Middle frontal gyrus (tissue), 1 donor: ENCODE data around the gene ITPR1.

Experiments
- DNase-seq: peaks from one replicate; pipeline ENCODE4 v3.0.0-alpha.2; 2015; ENCODE audit warnings: low spot score; ENCODE audit errors: extremely low spot score

ITPR1 gene

DNA sequence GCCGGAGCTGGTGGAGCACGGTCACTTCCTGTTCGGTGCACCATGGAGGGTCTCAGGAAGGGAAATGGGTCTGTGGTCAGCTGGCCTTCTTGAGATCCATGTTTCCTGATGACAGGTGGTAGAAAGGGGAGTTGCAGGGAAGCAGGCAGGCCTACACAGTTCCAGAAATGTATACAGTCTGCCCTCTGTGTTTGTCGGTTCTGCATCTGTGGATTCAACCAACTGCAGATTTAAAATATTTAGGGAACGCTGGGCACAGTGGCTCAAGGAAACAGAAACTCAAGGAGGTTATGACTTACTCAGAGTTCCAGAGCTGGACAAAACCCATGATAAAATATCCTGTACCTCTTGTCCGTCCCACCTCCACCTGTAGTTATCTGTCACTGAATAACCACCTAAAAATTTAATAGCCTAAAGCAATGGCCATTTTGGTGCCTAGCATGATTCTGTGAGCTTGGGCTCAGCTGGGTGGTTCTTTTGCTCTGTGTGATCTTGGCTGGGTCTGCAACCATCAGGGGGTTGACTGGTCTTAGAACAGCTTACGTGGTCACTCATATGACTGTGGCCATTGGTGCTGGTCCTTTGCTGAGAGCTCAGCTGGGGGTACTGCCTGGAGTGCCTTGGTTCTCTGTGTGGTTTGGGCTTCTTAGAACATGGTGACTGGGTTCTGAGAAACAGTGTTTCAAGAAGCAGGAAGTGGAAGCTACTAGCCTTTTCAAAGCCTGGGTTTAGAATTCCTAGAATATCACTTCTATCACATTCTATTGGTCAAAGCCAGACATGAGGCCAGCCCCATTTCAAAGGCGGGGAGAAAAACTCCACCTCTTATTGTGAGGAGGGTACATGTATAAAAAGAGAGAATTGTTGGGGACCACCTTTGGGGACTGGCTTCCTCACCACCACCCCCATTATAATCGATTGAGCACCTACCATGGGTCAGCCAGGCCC is 246.4 kb downstream of the ITPR1 start:
- DNase-seq = no peak

DNA sequence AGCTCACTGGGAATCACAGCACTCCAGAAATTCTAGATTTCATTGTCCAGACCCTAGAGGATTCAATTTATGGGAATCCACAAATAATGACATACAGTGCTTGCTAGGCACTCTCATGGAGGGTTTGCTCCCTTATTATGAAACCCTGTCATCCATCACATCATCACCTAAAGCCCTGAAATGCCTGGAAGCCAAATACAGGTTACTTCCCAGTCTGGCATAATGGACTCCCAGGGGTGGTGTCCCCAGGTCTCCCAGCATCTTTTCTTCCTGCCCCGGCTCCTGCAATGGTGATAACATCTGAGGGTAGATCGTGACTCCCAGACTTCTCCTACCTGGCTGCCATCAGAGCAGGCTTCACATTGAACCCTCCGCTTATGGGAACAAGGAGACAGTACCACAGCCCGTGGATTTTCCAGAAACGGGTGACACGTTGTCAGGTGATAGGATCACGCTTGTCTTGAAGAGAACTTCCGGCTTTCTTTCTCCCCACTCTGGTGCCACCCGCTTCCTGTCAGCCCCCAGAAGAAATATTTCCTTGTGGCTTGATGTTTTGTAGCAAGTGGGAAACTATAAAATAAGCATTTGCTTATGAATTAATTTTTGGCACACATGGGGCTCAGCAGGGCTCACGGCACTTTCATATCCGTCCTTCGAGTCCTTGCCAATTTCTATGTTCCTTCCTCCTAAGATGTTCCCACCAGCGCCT is 247.4 kb downstream of the ITPR1 start:
- no peak for DNase-seq

- no peak for DNase-seq
These were observed 247.9 kb downstream of the ITPR1 start for GRCh38 chr3:4741106-4741403.

DNA sequence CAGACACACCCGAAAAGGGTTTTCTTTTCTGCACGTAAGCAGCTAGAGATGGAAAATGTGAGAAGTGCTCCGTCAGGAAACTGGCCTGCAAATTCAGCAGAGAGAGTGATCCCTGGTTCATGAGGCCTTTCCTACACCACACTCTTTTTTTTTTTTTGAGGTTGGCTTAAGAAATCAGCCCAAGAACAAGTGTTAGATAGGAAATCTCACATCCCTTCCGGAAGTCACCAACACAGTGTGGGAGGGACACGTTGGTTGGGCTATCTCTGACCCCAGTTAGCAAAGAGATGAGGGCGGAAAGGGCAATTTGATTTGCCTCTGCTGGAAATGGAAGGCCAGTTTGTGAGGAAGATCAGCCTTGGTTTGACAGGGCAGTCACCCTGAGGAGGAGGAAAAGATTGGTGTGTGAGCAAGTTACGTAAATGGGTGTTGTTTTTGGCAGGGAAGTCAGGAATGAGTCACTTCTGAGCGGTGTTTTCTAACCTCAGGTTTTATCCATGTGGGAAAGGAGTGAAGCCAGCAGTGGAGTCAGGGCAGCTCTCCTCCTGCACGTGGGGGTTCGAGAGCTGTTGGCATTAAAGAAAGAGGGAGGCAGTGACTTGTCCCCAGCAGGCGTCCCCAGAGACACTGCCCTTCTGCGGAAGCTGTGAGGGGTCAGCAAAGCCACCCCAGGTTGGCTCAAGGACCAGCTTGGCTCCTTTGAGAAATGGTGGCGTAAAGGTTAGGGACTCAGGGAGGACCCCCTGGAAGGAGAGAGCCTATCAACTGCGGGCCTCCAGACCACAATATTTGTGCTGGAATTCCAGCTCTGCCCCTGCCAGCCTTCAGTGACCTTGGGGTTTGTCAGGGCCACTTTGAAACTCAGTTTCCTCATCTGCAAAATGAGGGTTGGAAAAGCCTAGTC is 248.5 kb downstream of the ITPR1 start:
- no peak for DNase-seq

- DNase-seq = no peak
These were observed 249.2 kb downstream of the ITPR1 start for GRCh38 chr3:4742359-4742758.

GRCh38 chr3:4743371-4743770 is 250.2 kb downstream of the ITPR1 start:
- no peak for DNase-seq

GRCh38 chr3:4744405-4745234 is 251.5 kb downstream of the ITPR1 start:
- DNase-seq = no peak

DNA sequence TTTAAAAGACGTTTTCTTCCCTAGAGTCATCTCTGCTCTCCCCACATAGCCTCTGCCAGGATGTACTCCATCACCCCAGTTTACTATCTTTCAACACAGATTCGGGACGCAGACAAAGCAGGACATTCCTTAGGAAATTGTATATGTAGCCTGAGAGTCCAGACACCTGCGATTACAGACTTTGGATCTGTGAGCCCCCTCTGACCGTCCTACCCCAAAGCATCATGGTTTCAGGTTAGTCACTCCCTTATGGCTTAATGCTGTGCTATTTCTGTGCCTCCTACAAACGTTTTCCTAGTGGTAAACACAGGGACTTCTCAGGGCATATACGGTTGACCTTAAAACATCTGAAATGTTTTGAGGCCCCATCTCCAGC is 252.1 kb downstream of the ITPR1 start:
- no peak for DNase-seq

DNA sequence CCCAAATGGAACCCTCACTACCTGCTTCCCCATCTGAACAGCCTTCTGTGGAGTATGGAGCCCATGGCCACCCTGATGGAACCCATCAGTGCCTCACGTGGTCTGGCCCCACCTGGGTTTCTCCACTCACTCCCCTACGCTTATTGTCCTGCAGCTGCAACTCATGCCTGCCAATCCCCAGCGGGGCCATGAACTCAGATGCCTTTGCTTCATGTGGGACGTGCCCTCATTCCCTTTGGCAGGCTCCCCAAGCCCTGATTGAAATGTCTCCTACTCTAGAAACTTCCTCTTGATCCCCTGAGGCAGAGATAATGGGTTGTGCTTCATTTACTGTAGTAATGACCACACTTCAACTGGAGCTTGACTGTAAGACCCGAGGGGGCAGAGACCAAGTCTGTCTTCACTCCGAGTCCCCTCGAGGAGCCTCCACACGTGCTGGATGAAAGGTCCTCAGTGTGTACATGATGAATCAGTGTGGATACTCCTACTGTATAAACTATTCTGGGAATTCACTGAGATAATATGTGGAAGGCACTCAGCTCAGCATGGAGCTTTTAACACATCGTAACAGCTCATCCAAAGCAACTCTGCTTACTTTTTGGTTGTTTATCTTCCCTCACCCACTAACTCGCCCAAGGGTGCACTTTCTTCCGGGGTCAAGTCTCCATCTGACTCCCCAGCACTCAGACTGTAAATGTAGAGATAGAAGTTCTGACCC is 253.3 kb downstream of the ITPR1 start:
- no peak for DNase-seq

GRCh38 chr3:4748127-4748526 is 255.0 kb downstream of the ITPR1 start:
- no peak for DNase-seq

DNA sequence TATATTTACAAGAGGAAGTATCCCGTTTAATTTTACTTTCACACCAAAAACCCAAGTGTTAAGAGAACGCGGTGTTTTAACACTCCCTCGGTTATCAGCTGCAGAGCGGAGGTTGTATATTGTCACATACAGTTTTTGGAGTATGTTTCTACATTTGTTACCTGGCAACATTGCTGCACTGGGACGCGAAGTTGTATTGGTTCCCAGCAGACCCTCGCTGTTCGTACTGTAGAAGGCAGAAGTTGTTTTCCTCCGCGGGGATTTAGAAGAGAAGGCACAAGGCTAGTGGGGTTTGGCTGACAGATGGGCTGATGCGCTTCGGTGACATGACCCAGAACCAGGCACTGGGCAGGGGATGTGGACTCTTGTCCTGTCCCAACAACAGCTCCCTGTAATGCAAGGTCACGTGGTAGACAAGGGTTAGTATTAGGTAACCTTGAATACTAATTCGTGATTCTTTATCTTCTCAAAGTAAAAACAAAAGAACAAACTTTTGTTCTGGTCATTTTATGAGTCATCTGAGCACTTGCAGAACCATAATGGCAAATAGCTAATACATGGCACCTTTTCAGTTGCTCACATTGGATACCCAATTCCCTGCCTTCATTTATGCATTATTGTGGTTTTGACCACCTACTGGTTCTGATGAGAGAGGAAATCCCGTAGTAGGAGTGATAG is 255.7 kb downstream of the ITPR1 start:
- DNase-seq = no peak

GRCh38 chr3:4749567-4750002 is 256.4 kb downstream of the ITPR1 start:
- DNase-seq = no peak

GRCh38 chr3:4750306-4750968 is 257.3 kb downstream of the ITPR1 start:
- peak; percentile 61 for DNase-seq

DNA sequence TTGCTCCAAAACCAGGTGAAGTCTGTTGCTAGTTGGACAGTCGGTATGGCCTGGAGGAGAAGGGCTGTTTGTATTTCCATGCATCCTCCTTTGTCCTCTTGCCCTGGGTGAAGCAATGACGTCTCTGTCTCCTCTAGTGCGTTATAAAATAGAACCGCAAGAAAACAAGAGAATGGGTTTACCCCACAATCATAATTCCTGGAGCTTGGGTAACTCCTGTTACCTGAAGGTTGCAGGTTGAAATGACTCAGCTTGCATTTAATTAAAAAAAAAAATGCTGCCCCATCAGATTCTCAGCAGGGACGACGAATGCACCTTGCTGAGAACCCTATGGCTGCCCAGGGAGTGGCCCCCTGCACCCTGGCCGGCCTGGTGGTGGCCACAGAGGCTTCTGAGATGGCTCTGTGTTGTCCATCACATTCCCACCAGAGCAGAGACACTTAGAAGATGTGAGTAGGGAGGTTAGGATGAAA is 257.9 kb downstream of the ITPR1 start:
- no peak for DNase-seq

DNA sequence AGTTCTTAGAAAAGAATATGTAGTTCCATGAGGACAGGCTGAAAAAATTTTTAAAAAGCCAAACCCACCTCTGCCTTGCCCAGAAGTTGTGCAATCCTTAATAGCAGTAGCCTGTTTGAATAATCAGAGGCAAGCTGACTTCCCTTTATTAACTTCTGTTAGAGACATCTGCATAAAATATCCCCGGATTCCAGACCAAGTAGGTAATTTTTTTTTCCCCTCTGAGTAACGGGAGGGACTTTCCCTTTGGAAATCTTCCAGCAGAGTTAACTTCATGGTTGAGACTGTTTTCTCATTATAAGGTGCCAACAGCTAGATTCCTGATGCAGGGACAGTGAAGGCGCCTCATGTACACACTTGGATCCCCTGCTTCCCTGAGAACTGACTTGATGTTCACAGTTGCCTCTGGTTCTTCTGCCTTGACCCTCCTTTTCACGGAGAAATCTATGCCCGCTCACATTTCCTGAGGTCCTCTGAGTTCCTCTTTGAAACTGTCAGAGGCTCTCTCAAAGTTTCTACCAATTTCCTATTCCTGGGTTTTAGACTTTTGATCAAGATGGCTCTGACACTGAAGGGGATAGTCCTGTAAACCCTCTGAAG is 258.5 kb downstream of the ITPR1 start:
- DNase-seq = no peak

DNA sequence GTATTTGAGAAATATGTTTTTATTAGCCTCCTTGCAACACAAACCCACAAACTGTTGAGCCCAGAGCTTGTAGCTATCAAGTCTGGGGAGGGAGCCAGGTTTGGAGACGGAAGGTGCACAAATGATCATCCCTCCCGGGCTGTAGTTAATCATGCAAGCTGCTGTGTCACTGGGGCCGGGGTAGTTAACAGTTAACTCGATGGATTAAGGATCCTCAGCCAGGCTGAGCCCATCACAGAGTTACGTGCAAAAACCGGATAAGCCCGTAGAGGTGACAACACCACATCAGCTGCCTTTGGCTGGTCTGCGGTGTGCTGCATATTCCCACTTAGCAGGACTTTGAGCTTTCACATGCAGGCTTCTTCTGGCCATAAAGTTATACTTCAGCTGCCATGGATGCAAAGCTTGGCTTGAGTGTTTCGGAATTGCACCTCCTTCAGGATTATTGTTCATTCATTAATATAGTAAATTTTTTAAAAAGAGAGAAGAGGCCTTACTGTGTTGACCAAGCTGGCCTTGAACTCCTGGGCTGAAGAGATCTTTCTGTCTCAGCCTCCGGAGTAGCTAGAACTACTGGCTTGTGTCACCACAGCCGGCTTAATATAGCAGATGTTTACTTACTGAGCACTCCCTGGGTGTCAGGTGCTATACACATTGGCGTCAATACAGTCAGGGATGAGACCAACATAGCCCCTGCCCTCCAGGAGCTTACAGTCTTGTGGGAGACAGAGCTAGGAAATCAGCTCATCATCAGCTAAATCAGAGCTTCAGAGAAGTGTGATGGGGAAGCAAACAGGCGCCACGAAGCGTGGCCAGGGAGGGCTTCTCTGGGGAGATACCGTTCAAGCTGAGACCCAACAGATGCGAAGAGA is 259.3 kb downstream of the ITPR1 start:
- no peak for DNase-seq

DNA sequence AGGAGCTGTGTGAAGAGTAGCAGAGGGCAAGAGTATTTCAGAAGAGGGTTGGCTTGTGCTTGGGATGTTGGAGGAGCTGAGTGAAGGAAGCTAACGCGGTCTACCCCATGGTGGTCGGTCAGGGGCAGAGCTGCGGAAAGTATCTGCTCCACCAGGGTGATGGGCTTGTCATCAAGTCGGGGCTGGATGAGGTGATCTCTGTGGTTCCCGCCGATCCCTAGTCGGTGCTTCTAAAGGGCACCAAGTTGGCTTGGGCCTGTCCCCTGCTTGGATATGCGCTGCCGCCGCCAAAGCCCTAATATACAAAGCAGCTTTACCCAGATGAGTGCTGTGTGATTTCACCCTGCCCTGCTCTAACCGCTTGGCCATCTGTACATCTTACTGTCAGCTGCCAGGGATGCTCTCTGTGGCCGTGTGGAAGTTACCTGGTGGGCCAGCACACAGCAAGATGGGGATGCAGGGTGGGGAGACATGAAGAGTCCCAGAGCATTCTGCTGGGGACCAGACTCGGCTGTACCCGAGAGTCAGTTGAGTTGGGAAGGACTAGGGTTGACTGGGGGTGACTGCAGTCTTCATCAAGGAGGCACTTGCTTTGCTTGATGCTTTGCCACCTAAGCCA is 260.0 kb downstream of the ITPR1 start:
- no peak for DNase-seq
